ENCODE results near the gene TNK1. TPM values are rescaled to one million over a fixed set of nuclear protein-coding genes. Genes with fewer than 3 reads are reported as not detected.

TNK1 gene
- total RNA-seq, 1 donor from 2014 or later, result 2.2 TPM

GRCh38 chr17:7413346-7413985 is 32.6 kb downstream of the TNK1 start:
- DNase-seq, result no peak

- no peak for DNase-seq
Measured at GRCh38 chr17:7414837-7415236, 33.9 kb downstream of the TNK1 start.

GRCh38 chr17:7415784-7416183 is 34.9 kb downstream of the TNK1 start:
- DNase-seq, result no peak

GRCh38 chr17:7416323-7416722 is 35.4 kb downstream of the TNK1 start:
- no peak for DNase-seq

GRCh38 chr17:7417056-7417655 is 36.3 kb downstream of the TNK1 start:
- no peak for DNase-seq

GRCh38 chr17:7418472-7419152 is 37.7 kb downstream of the TNK1 start:
- no peak for DNase-seq

- DNase-seq, result no peak
Measured at GRCh38 chr17:7419819-7420610, 39.1 kb downstream of the TNK1 start, which contains the start of gene SPEM1. TSS of gene SPEM1 (plus strand) at chr17:7420324. CDS start at chr17:7420385, 61 bp downstream.

GRCh38 chr17:7421186-7421585 is 40.3 kb downstream of the TNK1 start:
- DNase-seq, result no peak

- DNase-seq, result no peak
Measured at GRCh38 chr17:7423679-7424078, 42.8 kb downstream of the TNK1 start.

- no peak for DNase-seq
Measured at GRCh38 chr17:7425316-7425715, 44.4 kb downstream of the TNK1 start, which contains the start of gene SPEM2. TSS of gene SPEM2 (plus strand) at chr17:7425616. CDS start at chr17:7425689, 73 bp downstream.

- DNase-seq, result no peak
Measured at GRCh38 chr17:7425756-7426155, 44.9 kb downstream of the TNK1 start.

GRCh38 chr17:7426203-7426863 is 45.4 kb downstream of the TNK1 start:
- DNase-seq, result no peak

GRCh38 chr17:7426896-7427489 is 46.1 kb downstream of the TNK1 start:
- no peak for DNase-seq

GRCh38 chr17:7427549-7427948 is 46.7 kb downstream of the TNK1 start:
- DNase-seq, result no peak

- DNase-seq, result no peak
Measured at GRCh38 chr17:7428557-7428956, 47.7 kb downstream of the TNK1 start, which contains the start of gene SPEM3. TSS of gene SPEM3 (plus strand) at chr17:7428857. CDS start at chr17:7428903, 46 bp downstream.

GRCh38 chr17:7429722-7430121 is 48.8 kb downstream of the TNK1 start:
- no peak for DNase-seq

- DNase-seq, result no peak
Measured at GRCh38 chr17:7431231-7431630, 50.3 kb downstream of the TNK1 start.

- DNase-seq, result no peak
Measured at GRCh38 chr17:7432296-7432695, 51.4 kb downstream of the TNK1 start.

GRCh38 chr17:7435676-7436555 is 55.0 kb downstream of the TNK1 start:
- DNase-seq, result peak; percentile 51

- peak; percentile 90 for DNase-seq
Measured at GRCh38 chr17:7436556-7437368, 55.9 kb downstream of the TNK1 start.

Data from dermis blood vessel endothelial cell (primary cell).